GM19099 (cell line): Measurements from ENCODE around the gene SLC35F1.

Experiments used
- POLR2A ChIP-seq: IDR thresholded peaks from 3 replicates; pipeline ENCODE4 v1.6.1; 2011; ENCODE audit warnings: low read depth; ENCODE audit not compliant: insufficient read length; ENCODE audit errors: extremely low read depth

The SLC35F1 gene

GRCh38 chr6:117958536-117958935, 51.5 kb downstream of the SLC35F1 start:
- no peak for TF ChIP-seq POLR2A

GRCh38 chr6:117960877-117961276, 53.8 kb downstream of the SLC35F1 start:
- TF ChIP-seq POLR2A: no peak

- TF ChIP-seq POLR2A: no peak
These were observed 54.2 kb downstream of the SLC35F1 start for GRCh38 chr6:117961301-117961700.

GRCh38 chr6:117971637-117972036, 64.6 kb downstream of the SLC35F1 start:
- no peak for TF ChIP-seq POLR2A

- no peak for TF ChIP-seq POLR2A
These were observed 68.0 kb downstream of the SLC35F1 start for GRCh38 chr6:117974914-117975627.

- TF ChIP-seq POLR2A: no peak
These were observed 69.1 kb downstream of the SLC35F1 start for GRCh38 chr6:117976030-117976651.

- TF ChIP-seq POLR2A: no peak
These were observed 78.9 kb downstream of the SLC35F1 start for GRCh38 chr6:117985916-117986315.

GRCh38 chr6:117986396-117986795, 79.3 kb downstream of the SLC35F1 start:
- TF ChIP-seq POLR2A: no peak

GRCh38 chr6:117989086-117989485, 82.0 kb downstream of the SLC35F1 start:
- no peak for TF ChIP-seq POLR2A

- TF ChIP-seq POLR2A: no peak
These were observed 83.1 kb downstream of the SLC35F1 start for GRCh38 chr6:117990151-117990550.

- TF ChIP-seq POLR2A: no peak
These were observed 85.8 kb downstream of the SLC35F1 start for GRCh38 chr6:117992856-117993255.

GRCh38 chr6:118012944-118013343, 105.9 kb downstream of the SLC35F1 start:
- TF ChIP-seq POLR2A: no peak

GRCh38 chr6:118016532-118016931, 109.5 kb downstream of the SLC35F1 start:
- no peak for TF ChIP-seq POLR2A

GRCh38 chr6:118017301-118017848, 110.3 kb downstream of the SLC35F1 start:
- TF ChIP-seq POLR2A: no peak

GRCh38 chr6:118023771-118024170, 116.7 kb downstream of the SLC35F1 start:
- no peak for TF ChIP-seq POLR2A

- no peak for TF ChIP-seq POLR2A
These were observed 122.9 kb downstream of the SLC35F1 start for GRCh38 chr6:118029967-118030366.
